ENCODE data around the gene IFFO2.
"Not testable (repeated sequence)": the region's sequence is repeated elsewhere in the genome, so short reads cannot be mapped to it uniquely, and the experiment has no call there.

IFFO2 gene

GRCh38 chr1:18871401-18872070 is 84.9 kb downstream of the IFFO2 start:
- DNase-seq: no peak

GRCh38 chr1:18870957-18871356 is 85.5 kb downstream of the IFFO2 start:
- no peak for DNase-seq

GRCh38 chr1:18870595-18870865 is 85.9 kb downstream of the IFFO2 start:
- DNase-seq: not testable (repeated sequence)

GRCh38 chr1:18869847-18870594 is 86.5 kb downstream of the IFFO2 start:
- DNase-seq: no peak

GRCh38 chr1:18868801-18869424 is 87.6 kb downstream of the IFFO2 start:
- DNase-seq: no peak

- DNase-seq: no peak
These were observed 88.1 kb downstream of the IFFO2 start for GRCh38 chr1:18868354-18868753.

GRCh38 chr1:18866846-18867245 is 89.6 kb downstream of the IFFO2 start:
- no peak for DNase-seq

- no peak for DNase-seq
These were observed 90.2 kb downstream of the IFFO2 start for GRCh38 chr1:18866314-18866713.

- no peak for DNase-seq
These were observed 91.3 kb downstream of the IFFO2 start for GRCh38 chr1:18865176-18865575.

GRCh38 chr1:18861590-18861989 is 94.9 kb downstream of the IFFO2 start:
- DNase-seq: no peak

- no peak for DNase-seq
These were observed 95.4 kb downstream of the IFFO2 start for GRCh38 chr1:18861082-18861481.

GRCh38 chr1:18859560-18859959 is 96.9 kb downstream of the IFFO2 start, which contains the start of gene TAS1R2:
TAS1R2 (minus strand) TSS chr1:18859660; CDS start chr1:18859660, 0 bp downstream.
- no peak for DNase-seq

- DNase-seq: no peak
These were observed 98.3 kb downstream of the IFFO2 start for GRCh38 chr1:18858070-18858688.

GRCh38 chr1:18856435-18856834 is 100.0 kb downstream of the IFFO2 start:
- no peak for DNase-seq

- no peak for DNase-seq
These were observed 100.9 kb downstream of the IFFO2 start for GRCh38 chr1:18855573-18855972.

- no peak for DNase-seq
These were observed 102.0 kb downstream of the IFFO2 start for GRCh38 chr1:18854331-18855025.
